ENCODE measurements around the gene RFTN1. TPM values are rescaled to one million over a fixed set of nuclear protein-coding genes. Genes with fewer than 3 reads are reported as not detected.

Gene RFTN1
- total and polyA plus RNA-seq, 2 donors from 2014 or later, result 15.3 to 34.1 TPM

- no peak overlapping the region for H3K9ac ChIP-seq (ENCODE audit: low read length in 3 of 3)
- peaks cover 0 to 4% (median 4%) of the 10 kb centered on the region in 3 donors for H3K36me3 ChIP-seq (ENCODE audit: control insufficient read depth in 2 of 3, insufficient read depth in 3 of 3, low read length in 3 of 3)
- intact Hi-C loops (cut with DNase I), result no loop called here
- H3K9me3 ChIP-seq (ENCODE audit: control insufficient read depth in 2 of 3, insufficient read depth in 1 of 3, low read length in 3 of 3), result no peaks in the 10 kb centered on the region
- no peak overlapping the region for H3K4me3 ChIP-seq (ENCODE audit: low read length in 3 of 3)
- H3K4me1 ChIP-seq (ENCODE audit: control insufficient read depth in 2 of 3, insufficient read depth in 2 of 3, low read depth in 1 of 3, low read length in 3 of 3), result no peaks in the 10 kb centered on the region
- no peak for TF ChIP-seq CTCF (IDR thresholded peaks at IDR 0.05; ENCODE audit: borderline replicate concordance, extremely low read depth, insufficient read depth)
- no peaks in the 10 kb centered on the region for H3K27me3 ChIP-seq (ENCODE audit: control insufficient read depth, insufficient read depth, low read length)
- H3K27ac ChIP-seq (ENCODE audit: low read depth in 2 of 2, low read length in 2 of 2), result no peak overlapping the region
- FAIRE-seq (no peak), DNase-seq (no peak)
Observed at GRCh38 chr3:16358336-16358735, 155.2 kb downstream of the RFTN1 start.

DNA sequence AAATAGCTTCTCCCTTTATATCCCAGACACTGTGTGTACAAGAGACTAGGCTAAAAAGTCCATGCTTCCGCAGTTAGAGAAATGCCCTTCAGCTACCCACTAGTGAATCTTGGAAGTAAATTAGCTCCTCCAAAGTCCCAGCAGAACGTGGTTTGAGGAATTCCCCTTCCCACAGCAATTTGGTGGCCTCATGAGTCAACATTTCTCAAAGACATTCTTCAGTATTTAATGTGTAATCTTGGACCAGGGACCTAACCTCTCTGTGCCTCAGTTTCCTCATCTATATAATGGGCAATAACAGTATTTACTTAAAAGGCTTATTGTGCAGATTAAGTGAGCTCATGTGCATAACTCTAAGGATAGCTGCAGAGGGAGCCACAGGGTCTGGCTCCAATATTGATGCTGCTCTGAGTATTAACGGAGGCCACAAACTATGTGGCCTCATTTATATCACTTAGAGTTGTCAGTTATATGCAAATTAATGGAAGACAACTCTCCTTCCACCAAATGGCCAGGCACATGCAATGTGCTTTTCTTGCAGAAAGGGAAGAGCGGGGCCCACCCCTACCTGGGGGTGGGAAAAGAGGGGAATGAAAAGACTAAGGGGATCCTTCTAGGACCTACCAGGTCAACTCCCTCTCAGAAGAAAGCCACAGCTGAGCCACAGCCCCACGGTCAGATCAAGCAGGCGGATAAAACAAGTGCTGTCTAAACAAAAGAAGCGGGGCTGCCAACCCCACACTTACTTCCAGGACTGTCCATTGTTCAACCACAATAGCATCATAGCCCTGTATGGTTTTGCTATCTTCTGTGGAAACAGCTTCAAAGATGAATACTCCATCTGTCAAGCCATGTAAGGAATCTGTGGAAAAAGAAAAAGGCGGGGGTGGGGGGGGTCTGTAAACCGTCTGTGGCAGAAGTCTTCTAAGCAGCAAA is 156.0 kb downstream of the RFTN1 start:
- Histone ChIP-seq H3K9me3 (ENCODE audit: control insufficient read depth in 2 of 3, insufficient read depth in 1 of 3, low read length in 3 of 3) (no peaks in the 10 kb centered on the region), H3K9ac (ENCODE audit: low read length in 3 of 3) (no peak overlapping the region), H3K27me3 (ENCODE audit: control insufficient read depth, insufficient read depth, low read length) (no peaks in the 10 kb centered on the region), H3K36me3 (ENCODE audit: control insufficient read depth in 2 of 3, insufficient read depth in 3 of 3, low read length in 3 of 3) (peaks cover 0 to 4% (median 4%) of the 10 kb centered on the region in 3 donors), H3K4me3 (ENCODE audit: low read length in 3 of 3) (no peak overlapping the region), H3K27ac (ENCODE audit: low read depth in 2 of 2, low read length in 2 of 2) (no peak overlapping the region), H3K4me1 (ENCODE audit: control insufficient read depth in 2 of 3, insufficient read depth in 2 of 3, low read depth in 1 of 3, low read length in 3 of 3) (no peaks in the 10 kb centered on the region)
- FAIRE-seq (no peak), DNase-seq (no peak)
- intact Hi-C loops (cut with DNase I), result no loop called here
- TF ChIP-seq CTCF (IDR thresholded peaks at IDR 0.05; ENCODE audit: borderline replicate concordance, extremely low read depth, insufficient read depth), result no peak

- Histone ChIP-seq H3K4me3 (ENCODE audit: low read length in 3 of 3) (no peak overlapping the region), H3K9me3 (ENCODE audit: control insufficient read depth in 2 of 3, insufficient read depth in 1 of 3, low read length in 3 of 3) (no peaks in the 10 kb centered on the region), H3K27me3 (ENCODE audit: control insufficient read depth, insufficient read depth, low read length) (no peaks in the 10 kb centered on the region), H3K9ac (ENCODE audit: low read length in 3 of 3) (no peak overlapping the region), H3K27ac (ENCODE audit: low read depth in 2 of 2, low read length in 2 of 2) (no peak overlapping the region), H3K4me1 (ENCODE audit: control insufficient read depth in 2 of 3, insufficient read depth in 2 of 3, low read depth in 1 of 3, low read length in 3 of 3) (no peaks in the 10 kb centered on the region), H3K36me3 (ENCODE audit: control insufficient read depth in 2 of 3, insufficient read depth in 3 of 3, low read length in 3 of 3) (peaks cover 0 to 4% (median 4%) of the 10 kb centered on the region in 3 donors)
- intact Hi-C loops (cut with DNase I), result no loop called here
- no peak for FAIRE-seq
- no peak for DNase-seq
- TF ChIP-seq CTCF (IDR thresholded peaks at IDR 0.05; ENCODE audit: borderline replicate concordance, extremely low read depth, insufficient read depth), result no peak
Observed at GRCh38 chr3:16355828-16356227, 157.7 kb downstream of the RFTN1 start.
